Stimulated activated CD4-positive, alpha-beta T cell treated with anti-CD3 and anti-CD28 coated beads, Interleukin-4, amount 100 ng/mL, for 1 hour (primary cell): ENCODE measurements around the gene ESRRG.

Experiments used
- DNase-seq: peaks from one replicate; pipeline ENCODE4 v3.0.0-alpha.2; 2020

ESRRG gene

GRCh38 chr1:216626394-216627067, 96.7 kb downstream of the ESRRG start:
- DNase-seq = no peak

DNA sequence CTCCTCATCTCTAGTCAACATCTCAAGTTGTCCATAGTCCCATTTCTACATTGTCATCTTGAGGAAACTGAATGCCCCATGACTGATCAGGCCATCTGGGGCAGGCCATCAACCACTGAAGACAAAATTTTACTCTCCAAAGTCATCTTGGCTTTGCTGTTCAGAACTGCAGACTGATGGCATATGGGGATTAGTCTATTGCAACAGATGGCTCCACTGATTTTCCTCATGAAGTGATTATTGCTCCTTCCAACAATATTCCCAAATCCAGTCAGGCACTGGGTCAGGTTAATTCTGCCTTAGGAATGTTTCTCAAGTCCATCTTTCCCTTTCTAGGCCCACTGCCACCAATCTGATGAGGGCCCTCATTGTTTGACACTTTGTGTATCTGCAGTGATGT, 101.7 kb downstream of the ESRRG start:
- DNase-seq = no peak

- DNase-seq = no peak
Measured at GRCh38 chr1:216617081-216617875, 106.0 kb downstream of the ESRRG start.

GRCh38 chr1:216616425-216616824, 106.8 kb downstream of the ESRRG start:
- DNase-seq = no peak

- DNase-seq = no peak
Measured at GRCh38 chr1:216614011-216614934, 109.0 kb downstream of the ESRRG start.

DNA sequence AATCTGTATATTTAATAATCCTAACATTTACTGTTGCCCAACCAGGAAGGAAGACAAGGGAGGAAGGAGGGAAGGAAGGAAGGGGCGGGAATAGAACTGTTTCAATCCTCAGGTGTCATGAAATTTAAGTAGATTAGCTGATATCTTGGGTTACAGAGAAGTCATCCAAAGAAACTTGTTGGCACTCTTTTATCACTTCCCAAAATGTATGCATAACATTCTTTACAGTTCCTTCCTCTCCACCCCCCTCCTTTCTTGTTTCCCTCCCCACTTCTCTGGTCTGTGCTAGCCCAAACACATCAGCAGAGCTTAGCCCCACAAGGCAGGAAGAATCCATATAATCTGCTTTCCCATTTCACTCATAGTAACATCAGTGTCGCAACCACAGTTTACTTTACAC, 110.9 kb downstream of the ESRRG start:
- DNase-seq = no peak

DNA sequence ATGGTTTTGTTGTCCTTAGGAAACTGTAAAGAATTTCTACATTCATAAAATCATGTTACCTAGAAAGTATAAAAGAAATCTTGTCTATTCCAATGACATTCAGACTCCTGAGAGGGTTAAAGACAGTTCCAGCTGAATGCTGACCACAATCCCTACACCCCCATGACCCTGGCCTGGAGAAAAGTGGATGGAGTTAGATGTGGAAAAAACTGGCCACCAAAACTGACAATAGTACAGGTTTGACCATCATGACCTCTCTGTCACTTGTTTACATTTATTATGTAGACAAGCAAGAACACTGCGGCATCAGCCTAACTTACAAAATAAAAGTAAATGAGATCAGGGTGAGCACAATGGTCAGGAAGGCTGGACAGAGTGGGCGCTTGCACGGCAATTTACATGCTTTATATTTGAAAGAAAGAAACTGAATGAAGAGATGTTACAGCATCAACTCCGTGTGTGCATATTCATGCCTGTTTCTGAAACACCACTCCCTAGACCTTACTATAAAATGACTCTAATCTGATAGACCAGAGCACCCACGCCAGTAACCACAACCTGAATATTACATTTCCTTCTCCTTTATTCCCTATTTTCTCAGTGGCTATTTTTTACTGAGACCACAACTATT, 116.0 kb downstream of the ESRRG start:
- DNase-seq = no peak

GRCh38 chr1:216606047-216606637, 117.1 kb downstream of the ESRRG start:
- no peak for DNase-seq

GRCh38 chr1:216604771-216605170, 118.5 kb downstream of the ESRRG start:
- DNase-seq = no peak

DNA sequence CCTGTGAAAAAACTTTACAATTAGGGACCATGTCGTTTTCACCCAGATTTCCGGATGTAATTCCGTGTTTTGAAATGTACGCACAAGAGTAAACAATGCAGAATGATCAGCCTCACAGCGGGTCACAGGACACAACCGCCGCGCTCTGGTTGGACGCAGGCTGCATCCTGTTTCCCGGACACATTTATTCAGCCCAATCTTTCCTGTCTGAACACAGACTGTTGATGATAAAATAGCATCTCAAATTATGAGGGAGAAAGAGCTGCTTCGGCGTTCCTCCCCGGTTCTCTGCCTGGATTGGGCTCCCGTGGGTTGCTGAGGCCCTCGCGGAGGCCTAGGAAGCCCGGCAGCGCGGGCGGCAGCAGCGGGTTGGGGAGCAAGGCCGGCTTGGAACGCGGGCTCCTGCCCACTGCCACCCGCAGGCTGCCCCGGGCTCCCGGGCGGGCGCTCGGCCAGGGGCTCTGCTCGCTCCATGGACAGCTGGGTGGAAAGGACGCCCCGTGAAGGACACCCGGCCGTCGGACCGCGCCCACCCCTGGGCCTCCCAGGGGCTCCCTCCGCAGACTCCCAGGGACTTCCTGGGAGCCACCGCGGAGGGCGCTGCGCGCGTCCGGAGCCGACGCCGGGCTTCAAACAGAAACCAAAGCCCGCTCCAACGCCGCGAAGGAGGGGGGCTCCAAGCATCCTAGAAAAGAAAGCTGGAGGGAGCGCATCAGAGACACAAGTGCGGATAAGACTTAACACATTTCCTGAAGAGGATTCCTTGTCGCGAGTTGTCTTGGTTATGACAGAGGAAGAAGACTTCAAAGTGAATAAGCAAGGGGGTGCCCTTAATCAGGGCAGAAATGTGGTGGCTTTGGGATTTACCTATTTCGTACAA, 122.3 kb downstream of the ESRRG start:
- DNase-seq = no peak

- DNase-seq = no peak
Measured at GRCh38 chr1:216599851-216600250, 123.4 kb downstream of the ESRRG start.

DNA sequence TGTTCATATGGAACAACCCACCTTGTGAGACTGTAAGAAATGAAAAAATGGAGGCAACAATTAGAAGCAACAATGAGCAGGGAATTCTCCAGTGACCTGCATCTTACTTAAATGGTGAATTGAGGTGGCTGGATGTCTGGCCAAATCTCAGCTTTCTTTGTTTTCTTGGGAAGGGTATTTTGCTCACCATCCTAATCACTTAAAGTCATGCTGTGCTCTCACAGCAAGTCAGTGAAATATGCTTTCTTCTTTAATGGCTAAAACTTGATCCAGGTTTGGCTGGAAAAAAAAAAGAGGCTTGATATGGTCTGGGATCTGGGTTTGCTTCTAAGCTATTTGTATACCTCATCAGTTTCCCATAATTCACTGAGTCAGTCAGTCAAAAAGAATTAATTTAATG, 124.8 kb downstream of the ESRRG start:
- no peak for DNase-seq

DNA sequence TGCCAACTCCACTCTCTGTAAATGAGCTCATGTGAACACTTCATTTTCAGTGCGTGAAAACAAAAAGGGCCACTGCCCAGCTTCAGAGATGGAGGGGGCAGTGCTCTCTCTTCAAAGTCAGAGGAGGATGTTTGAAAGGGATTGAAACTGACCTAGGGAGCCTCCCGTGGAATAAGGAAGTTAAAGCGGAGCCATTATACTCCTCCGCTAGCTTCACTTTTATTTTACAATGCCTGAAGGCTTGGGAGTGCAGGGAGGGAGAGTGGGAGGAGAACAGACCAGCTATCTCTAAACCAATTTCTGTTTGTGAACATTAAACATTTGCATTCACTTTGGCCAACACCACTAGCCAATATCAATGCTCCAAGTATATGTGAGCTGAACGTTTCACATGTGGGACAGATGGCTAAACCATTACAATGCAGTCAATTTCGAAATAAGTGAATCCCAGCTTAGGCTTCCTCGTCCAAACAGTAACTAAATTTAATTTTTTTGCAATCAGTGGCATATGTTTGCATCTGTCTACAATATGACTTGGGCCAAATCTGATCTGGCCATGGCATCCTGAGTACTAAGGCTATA, 126.9 kb downstream of the ESRRG start:
- DNase-seq = no peak

- no peak for DNase-seq
Measured at GRCh38 chr1:216587715-216588114, 135.5 kb downstream of the ESRRG start.

GRCh38 chr1:216582151-216582550, 141.1 kb downstream of the ESRRG start:
- DNase-seq = no peak

GRCh38 chr1:216580538-216581057, 142.6 kb downstream of the ESRRG start:
- no peak for DNase-seq

DNA sequence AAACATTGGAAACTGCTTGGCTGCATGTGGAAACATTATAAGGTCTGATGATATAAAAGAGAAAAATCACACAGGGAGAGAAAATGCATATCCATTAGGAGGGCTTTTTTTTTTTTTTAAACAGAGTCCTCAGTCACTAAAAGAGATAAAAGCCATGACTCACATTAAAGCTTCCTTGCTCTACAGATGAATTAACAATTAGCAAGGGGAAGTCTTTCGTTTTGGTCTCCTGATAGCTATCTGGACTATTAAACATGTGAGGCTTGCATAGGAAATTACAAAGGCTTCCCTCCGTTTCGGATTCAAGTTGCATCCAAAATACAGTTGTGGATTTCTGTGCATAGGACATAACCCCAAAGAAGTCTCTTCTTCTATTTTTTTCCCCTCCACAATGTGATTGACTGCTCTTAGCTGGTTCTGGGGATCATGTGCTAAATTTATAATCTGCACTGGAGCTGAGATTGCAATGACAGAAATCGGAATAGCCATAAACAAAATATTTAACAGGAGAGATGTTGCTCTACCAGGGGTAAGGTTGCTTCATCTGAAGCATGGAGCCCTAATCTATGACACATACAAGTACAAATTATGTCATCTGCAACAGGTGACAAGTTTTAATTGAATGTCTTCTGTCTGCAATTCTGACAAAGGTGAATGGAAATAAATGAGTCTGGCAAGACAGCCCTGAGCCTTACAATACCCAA, 146.8 kb downstream of the ESRRG start:
- no peak for DNase-seq

DNA sequence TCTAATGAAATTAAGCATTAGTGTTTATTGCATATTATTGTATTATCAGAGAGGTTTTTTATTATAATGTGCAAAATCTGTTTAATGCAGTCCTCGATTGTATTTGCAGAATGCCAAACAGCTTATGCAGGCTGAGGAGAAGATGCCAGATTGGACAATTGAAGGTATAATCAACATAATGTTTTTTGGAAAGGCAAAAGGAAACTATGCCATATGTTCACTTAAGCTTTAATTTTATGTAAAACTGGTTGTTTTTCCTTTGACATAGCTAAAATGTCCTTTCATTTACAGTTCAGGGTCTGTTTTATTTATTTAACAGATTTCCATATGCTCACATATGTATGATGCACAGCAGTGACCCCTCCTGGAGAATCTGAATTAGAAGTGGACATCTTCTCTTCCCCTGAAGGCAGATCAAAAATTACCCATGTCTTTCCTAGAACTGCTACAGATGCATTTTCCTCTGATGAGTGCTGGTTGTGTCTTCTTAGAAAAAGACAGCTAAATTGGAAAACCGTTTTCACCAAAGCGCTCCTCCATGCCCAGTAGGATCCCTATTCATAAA, 156.5 kb downstream of the ESRRG start:
- no peak for DNase-seq

DNA sequence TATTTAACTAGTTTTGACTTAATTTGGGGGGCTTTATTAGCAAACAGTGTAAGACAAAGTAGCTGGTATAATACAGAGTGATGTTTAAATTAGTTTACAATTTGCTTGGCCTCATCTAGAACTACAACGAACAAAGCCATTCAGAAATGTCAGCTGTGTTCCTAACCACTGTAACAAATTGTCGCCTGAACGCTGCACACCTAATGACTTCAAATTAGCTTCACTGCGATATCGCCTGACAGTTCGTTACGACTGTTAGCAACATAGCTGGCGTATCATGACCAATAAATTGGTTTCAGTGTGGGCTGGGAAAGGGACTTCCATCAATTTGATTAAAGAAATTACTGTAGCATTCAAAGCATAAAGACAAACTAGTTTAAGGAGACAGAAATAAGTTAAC, 160.1 kb downstream of the ESRRG start:
- DNase-seq = no peak

GRCh38 chr1:216562383-216562782, 160.8 kb downstream of the ESRRG start:
- DNase-seq = no peak
